Neural progenitor cell (in vitro differentiated cells): ENCODE data around the gene CASR. TPM values are rescaled to one million over a fixed set of nuclear protein-coding genes. Genes with fewer than 3 reads are reported as not detected.

Source experiments
- DNase-seq: peaks from one replicate; pipeline ENCODE4 v3.0.0-alpha.2; 2016; ENCODE audit warnings: low spot score
- H2AFZ ChIP-seq: fragments of 200-600 bp; sonication (generic); replicated peaks from 2 replicates; pipeline ENCODE4 v1.6.1; 2016; ENCODE audit warnings: antibody characterized with exemption
- H3F3A ChIP-seq: fragments of 200-600 bp; sonication (generic); 2 replicates; pipeline ENCODE4 v1.6.1; 2016; ENCODE audit warnings: antibody characterized with exemption, low read depth
- H3K27ac ChIP-seq: fragments of 200-600 bp; sonication (generic); 2 replicates; pipeline ENCODE4 v1.5.1; 2016; ENCODE audit warnings: mild to moderate bottlenecking
- H3K27me3 ChIP-seq: fragments of 200-600 bp; sonication (generic); 2 replicates; pipeline ENCODE4 v1.6.1; 2016; ENCODE audit warnings: mild to moderate bottlenecking, moderate library complexity
- H3K36me3 ChIP-seq: fragments of 200-600 bp; sonication (generic); 2 replicates; pipeline ENCODE4 v1.5.1; 2016
- H3K4me1 ChIP-seq: fragments of 200-600 bp; sonication (generic); 2 replicates; pipeline ENCODE4 v1.6.1; 2016; ENCODE audit warnings: mixed run types
- H3K4me2 ChIP-seq: fragments of 200-600 bp; sonication (generic); 2 replicates; pipeline ENCODE4 v1.6.1; 2016
- H3K4me3 ChIP-seq: fragments of 200-600 bp; sonication (generic); 2 replicates; pipeline ENCODE4 v1.5.1; 2016
- H3K79me2 ChIP-seq: fragments of 200-600 bp; sonication (generic); 2 replicates; pipeline ENCODE4 v1.6.1; 2016; ENCODE audit warnings: low read depth
- H3K9ac ChIP-seq: fragments of 200-600 bp; sonication (generic); 2 replicates; pipeline ENCODE4 v1.6.1; 2016
- H3K9me3 ChIP-seq: fragments of 200-600 bp; sonication (generic); 2 replicates; pipeline ENCODE4 v1.5.1; 2016; ENCODE audit warnings: low read depth
- H4K20me1 ChIP-seq: fragments of 200-600 bp; sonication (generic); 2 replicates; pipeline ENCODE4 v1.6.1; 2016; ENCODE audit warnings: low read depth
- H3K27ac Mint-ChIP-seq: 3 replicates; pipeline ENCODE4 v1.8.0; 2021; ENCODE audit warnings: mixed read lengths
- H3K27me3 Mint-ChIP-seq: 2 replicates; pipeline ENCODE4 v1.8.0; 2022; ENCODE audit warnings: low read depth, mild to moderate bottlenecking, inconsistent platforms, moderate library complexity, mixed read lengths; ENCODE audit not compliant: insufficient read depth
- H3K36me3 Mint-ChIP-seq: 3 replicates; pipeline ENCODE4 v1.8.0; 2021; ENCODE audit warnings: mixed read lengths
- H3K4me1 Mint-ChIP-seq: 3 replicates; pipeline ENCODE4 v1.8.0; 2021; ENCODE audit warnings: mixed read lengths
- H3K4me3 Mint-ChIP-seq: 3 replicates; pipeline ENCODE4 v1.8.0; 2021; ENCODE audit warnings: mild to moderate bottlenecking, moderate library complexity, mixed read lengths
- H3K9me3 Mint-ChIP-seq: 3 replicates; pipeline ENCODE4 v1.8.0; 2020; ENCODE audit warnings: mixed read lengths
- CTCF ChIP-seq: fragments of 200-600 bp; sonication (generic); IDR thresholded peaks from 2 replicates; pipeline ENCODE4 v1.5.1; 2017; ENCODE audit warnings: antibody characterized with exemption, mild to moderate bottlenecking
- EZH2 ChIP-seq: fragments of 200-600 bp; sonication (generic); IDR thresholded peaks from 2 replicates; pipeline ENCODE4 v1.6.1; 2017; ENCODE audit warnings: antibody characterized with exemption, mild to moderate bottlenecking, moderate library complexity
- EZH2phosphoT487 ChIP-seq: fragments of 200-600 bp; sonication (generic); IDR thresholded peaks from 2 replicates; pipeline ENCODE4 v1.6.1; 2017; ENCODE audit warnings: antibody characterized with exemption
- total RNA-seq: library from RNA; depleted of rRNA; stranded (reverse); fragments of >200 nt; gene quantifications from 2 replicates; pipeline ENCODE4 v1.2.3, GENCODE V29; 2015; ENCODE audit warnings: low replicate concordance

The CASR gene
- total RNA-seq, 1 donor from 2014 or later: not detected

GRCh38 chr3:122247825-122248185, 64.3 kb downstream of the CASR start:
- H3K36me3 ChIP-seq: no peaks in the 10 kb centered on the region
- Mint-ChIP-seq H3K27me3 (peaks cover 4% of the 10 kb centered on the region), H3K27ac (no peak overlapping the region), H3K9me3 (no peaks in the 10 kb centered on the region), H3K36me3 (no peaks in the 10 kb centered on the region), H3K4me3 (no peak overlapping the region), H3K4me1 (peaks cover 5% of the 10 kb centered on the region)
- no peaks in the 10 kb centered on the region for H3K4me1 ChIP-seq
- no peak overlapping the region for H3K4me2 ChIP-seq
- H3K4me3 ChIP-seq: no peak overlapping the region
- H3K9me3 ChIP-seq: no peaks in the 10 kb centered on the region
- no peaks in the 10 kb centered on the region for H3K79me2 ChIP-seq
- no peaks in the 10 kb centered on the region for H3F3A ChIP-seq
- no peaks in the 10 kb centered on the region for H4K20me1 ChIP-seq
- no peak overlapping the region for H3K27ac ChIP-seq
- no peak for TF ChIP-seq CTCF
- no peak overlapping the region for H3K9ac ChIP-seq
- no peak overlapping the region for H2AFZ ChIP-seq
- no peak for DNase-seq
- peaks cover 10% of the 10 kb centered on the region for H3K27me3 ChIP-seq

DNA sequence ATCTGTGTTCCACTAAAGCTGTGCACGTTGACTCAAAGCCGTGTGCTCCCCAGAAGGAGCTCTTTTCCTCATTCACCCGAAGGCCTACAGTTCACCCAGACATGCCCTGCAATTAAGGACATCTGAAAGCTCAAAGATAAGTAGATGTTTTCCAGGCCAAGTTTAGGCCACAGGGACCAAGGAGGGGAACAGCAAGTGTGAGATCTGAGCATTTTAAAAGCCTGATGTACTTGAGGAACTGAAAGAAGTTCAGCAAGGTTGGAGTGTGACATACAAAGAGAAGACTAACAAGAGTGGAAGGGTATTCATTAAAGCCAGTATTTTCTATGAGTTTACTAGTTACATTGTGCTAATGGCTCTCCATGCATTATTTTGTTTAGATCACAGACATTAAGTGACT, 68.0 kb downstream of the CASR start:
- H3K4me3 ChIP-seq: no peak overlapping the region
- H3K36me3 Mint-ChIP-seq: no peaks in the 10 kb centered on the region
- TF ChIP-seq EZH2phosphoT487 (no peak), EZH2 (no peak), CTCF (no peak)

DNA sequence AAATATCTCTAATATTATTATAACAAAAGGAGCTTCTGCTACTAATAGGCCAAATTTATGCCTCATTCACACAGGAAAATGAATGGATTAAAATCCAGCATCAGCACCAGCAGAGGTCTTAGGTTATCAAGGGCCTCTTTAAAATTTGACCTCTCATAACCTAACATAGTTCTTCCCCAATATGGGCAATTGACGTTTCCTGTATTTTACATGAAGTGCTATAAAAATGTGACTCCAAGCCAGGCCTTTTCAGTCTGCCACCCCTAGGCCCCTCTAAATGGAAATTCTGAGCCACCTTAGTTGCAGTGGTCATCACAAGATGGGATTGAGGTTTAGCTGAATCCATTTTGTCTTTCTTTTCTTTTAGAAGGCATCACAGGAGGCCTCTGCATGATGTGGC, 70.1 kb downstream of the CASR start:
- H3K27ac ChIP-seq: no peak overlapping the region
- no peaks in the 10 kb centered on the region for H4K20me1 ChIP-seq
- H3K9ac ChIP-seq: no peak overlapping the region
- DNase-seq: no peak
- H3K36me3 ChIP-seq: no peaks in the 10 kb centered on the region
- no peak overlapping the region for H3K4me3 ChIP-seq
- no peak overlapping the region for H2AFZ ChIP-seq
- no peaks in the 10 kb centered on the region for H3K4me1 ChIP-seq
- Mint-ChIP-seq H3K4me3 (no peak overlapping the region), H3K9me3 (no peaks in the 10 kb centered on the region), H3K36me3 (no peaks in the 10 kb centered on the region), H3K4me1 (no peaks in the 10 kb centered on the region), H3K27ac (no peak overlapping the region), H3K27me3 (no peaks in the 10 kb centered on the region)
- no peaks in the 10 kb centered on the region for H3K9me3 ChIP-seq
- H3F3A ChIP-seq: no peaks in the 10 kb centered on the region
- TF ChIP-seq CTCF (no peak), EZH2phosphoT487 (no peak), EZH2 (no peak)
- no peaks in the 10 kb centered on the region for H3K79me2 ChIP-seq
- no peak overlapping the region for H3K4me2 ChIP-seq
- no peaks in the 10 kb centered on the region for H3K27me3 ChIP-seq

More for the DNA sequence above, 68.0 kb downstream of the CASR start:
- Histone ChIP-seq H3K36me3 (no peaks in the 10 kb centered on the region), H4K20me1 (no peaks in the 10 kb centered on the region), H3K9me3 (no peaks in the 10 kb centered on the region), H3K4me2 (no peak overlapping the region), H3K79me2 (no peaks in the 10 kb centered on the region), H3K27me3 (no peaks in the 10 kb centered on the region), H3K4me1 (no peaks in the 10 kb centered on the region), H3K9ac (no peak overlapping the region), H2AFZ (no peak overlapping the region), H3F3A (no peaks in the 10 kb centered on the region), H3K27ac (no peak overlapping the region)
- H3K4me3 Mint-ChIP-seq: no peak overlapping the region
- H3K4me1 Mint-ChIP-seq: peaks cover 5% of the 10 kb centered on the region
- H3K9me3 Mint-ChIP-seq: no peaks in the 10 kb centered on the region
- DNase-seq: no peak
- H3K27ac Mint-ChIP-seq: no peak overlapping the region
- peaks cover 4% of the 10 kb centered on the region for H3K27me3 Mint-ChIP-seq
